DLD1 (cell line): Measurements from ENCODE around the gene LRRC18.

Experiments used
- in situ Hi-C: cut with HindIII; loops from 2 replicates; pipeline ENCODE4 v1.10.0; 2017; ENCODE audit warnings: low sequenced_read_pairs

The LRRC18 gene

DNA sequence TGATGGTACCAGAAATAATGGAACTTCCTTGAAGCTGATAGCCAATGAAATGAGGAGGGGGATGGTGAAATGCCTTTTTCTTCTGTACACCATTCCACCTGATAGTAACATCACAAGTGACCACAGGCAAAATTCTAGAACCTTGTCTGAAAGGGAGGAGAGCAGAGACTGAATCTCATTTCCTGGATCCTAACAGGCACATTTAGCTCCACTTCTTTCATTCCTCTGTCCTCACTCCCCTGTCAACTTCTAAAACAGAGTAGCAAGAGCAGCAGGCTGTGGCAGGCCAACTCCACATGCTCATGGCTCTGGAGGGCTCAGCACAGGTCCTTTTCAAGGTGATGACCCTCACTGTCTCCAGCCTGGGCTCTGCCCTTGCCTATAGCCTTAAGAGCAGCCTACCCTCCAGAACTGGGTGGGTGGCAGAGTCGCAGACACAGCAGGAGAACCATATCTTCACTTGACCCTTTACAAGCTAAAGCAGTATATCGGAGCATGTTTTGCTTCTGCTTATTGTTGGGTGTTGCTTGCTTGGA lies at the start of gene LRRC18:
Gene LRRC18, minus strand, starts transcription at position 51 of the 536 bp plus-strand sequence. CDS start 25,685 bp downstream, outside the sequence.
- in situ Hi-C loops: no loop called here

DNA sequence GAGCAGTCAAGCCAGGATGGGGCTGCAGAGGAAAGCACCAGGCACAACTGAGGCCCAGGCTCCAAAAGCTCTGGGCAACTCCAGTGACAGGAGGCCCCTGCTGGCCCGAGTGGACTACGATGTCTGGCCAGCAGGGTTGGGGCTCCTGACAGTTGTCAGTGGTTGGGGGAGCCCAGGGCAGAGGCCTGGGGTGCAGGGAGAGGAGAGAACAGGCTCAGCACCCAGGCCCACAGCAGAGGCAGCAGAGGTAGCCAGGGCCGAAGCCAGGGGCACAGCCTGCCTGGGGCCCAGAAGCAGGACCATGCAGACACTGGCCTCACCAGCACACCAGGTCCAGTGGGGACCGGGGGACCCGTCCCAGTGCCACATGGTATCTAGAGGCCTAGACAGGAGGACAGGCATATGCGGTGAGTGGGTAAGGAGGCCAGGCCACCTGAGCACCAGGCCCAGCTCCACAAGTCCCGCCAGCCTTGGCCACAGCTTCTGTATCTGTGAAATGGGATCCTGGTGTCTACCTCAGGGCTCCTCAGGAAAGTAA lies 46.0 kb upstream of the LRRC18 start:
- in situ Hi-C loops: no loop called here

DNA sequence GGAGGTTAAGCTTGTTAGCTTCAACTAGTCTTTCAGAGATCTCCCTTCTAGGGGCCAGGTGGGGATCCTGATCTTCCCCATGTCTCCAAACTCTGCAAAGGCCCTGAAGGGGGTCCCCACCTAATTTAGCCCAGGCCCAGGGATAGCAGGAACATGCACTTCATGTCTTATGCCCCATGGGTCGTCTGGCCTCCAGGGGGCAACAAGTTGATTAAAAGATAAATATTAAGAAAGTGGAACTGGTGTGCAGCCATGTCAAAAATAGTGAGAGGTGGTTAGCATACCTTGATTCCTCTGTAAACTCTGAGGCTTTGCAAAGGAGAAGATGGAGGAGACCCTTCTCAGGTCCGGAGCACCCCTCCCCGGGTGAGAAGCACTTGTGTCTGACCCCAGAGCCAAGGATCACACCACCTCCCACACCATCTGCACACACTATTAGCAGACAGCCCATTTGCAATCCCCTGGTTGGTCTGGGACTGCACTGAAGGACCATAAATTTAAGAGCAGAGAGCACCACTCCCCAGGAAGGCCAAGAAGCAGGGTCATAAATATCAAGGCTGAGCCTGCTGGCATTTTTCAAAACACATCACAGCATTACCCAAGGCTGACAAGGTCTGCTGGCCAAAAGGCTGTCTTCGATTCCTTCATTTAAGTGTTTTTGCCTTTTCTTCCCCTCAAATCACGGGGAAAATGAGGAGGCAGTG lies 44.2 kb upstream of the LRRC18 start:
- in situ Hi-C loops: no loop called here

DNA sequence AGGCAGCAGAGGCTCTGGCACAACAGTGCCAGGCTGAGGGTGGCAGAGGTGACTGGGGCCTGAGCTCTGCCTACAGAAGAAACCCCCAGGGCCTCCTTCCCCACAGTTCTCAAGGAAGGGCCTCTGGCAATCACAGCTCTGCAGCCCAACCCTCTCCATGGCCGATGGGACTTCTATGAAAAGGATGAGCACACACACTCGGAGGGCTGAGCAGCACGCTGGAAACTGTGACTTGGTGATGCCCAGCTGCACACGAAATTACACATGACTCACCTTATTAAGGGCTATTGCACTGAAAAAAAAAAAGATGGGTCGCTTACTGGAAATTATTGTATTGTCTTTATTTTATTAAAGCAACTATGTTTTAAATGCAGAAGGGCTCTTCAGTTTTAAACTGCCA lies 42.9 kb upstream of the LRRC18 start:
- in situ Hi-C loops: no loop called here

DNA sequence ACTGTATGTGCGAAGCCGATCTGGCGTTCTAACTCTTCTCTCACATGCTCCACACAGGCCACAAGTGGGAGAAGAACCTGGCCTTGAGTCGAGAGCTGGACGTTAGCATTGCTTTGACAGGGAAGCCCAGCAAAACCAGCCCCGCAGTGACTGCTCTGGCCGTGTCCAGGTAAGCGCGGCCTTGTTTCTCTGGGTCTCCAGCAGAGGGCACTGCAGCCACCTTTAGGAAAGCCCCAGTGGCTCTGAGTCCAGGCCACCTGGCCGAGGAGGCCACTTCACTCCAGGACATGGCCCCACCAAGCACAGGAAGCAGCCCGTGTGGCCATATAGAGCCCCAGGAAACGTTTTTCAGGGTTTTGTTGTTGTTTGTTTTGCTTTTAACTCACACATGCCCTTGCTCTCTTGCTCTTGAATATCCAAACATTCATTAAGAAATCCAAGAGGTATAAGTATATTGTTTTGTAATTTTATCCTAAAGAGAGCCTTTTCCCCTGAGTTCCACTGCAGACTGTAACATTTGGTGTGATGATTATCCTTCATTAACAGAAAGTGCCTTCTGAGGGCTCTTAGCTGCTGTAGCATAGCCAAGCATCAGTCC lies 41.8 kb upstream of the LRRC18 start:
- in situ Hi-C loops: no loop called here

DNA sequence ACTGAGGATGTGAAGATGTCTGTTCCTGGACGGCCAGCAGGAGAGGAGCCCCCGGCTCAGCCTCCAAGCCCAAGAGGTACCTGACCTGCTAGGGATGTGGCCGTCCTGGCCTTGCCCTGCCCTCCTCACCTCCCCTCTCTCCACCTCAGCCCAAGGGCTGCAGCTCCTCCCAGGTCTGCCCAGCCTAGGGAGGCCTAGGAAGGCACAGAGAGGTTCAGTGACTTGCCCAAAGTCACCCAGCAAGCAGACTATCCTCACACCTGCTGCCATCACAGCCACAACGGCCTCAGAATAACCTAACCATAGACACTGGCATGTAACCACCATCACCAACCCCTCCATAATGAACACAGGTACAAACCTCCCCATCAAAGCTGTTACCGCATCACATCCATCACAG lies 38.7 kb upstream of the LRRC18 start:
- in situ Hi-C loops: no loop called here

DNA sequence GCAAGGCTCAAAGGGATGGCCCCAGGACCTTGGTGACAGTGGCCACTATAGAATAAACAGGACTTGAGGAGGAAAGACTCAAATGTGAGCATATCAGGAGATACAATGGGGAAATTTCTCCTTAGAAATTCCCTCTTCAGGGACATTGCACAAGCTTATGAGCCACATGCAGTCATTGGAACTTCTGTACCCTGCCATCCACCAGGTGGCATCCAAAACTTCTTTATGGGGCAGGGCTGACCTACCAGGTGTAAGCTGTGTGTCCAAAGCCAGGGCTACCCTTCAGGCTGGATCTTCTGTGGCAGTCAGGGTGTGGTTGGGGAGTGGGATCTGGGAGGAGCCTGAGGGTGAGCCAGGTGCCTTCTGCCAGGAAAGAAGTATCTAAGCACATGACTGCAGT lies 36.6 kb upstream of the LRRC18 start:
- in situ Hi-C loops: no loop called here

DNA sequence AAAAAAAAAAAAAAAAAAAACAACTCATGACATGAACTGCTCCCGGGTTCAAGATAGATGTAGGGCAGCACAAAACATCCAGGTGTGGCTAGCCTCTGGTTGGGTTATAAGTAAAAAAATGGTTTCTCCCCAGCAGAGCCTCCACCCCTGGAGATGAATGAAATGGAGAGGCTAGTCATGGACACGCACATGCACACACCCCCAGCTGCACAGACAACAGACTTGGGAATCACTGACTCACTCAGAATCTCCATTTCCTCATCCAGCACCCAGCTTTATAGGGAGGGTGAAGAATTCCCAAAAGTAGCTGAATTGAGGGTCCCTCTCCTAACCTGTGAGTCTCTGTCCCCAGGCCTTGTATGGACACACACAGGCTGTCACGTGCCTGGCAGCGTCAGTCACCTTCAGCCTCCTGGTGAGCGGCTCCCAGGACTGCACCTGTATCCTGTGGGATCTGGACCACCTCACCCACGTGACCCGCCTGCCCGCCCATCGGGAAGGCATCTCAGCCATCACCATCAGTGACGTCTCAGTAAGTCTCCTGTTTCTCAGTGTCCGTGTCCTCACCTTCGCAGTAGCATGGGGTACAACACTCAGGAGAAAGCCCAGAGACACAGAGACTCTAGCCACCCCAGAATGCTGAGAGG lies 35.0 kb upstream of the LRRC18 start:
- in situ Hi-C loops: no loop called here

DNA sequence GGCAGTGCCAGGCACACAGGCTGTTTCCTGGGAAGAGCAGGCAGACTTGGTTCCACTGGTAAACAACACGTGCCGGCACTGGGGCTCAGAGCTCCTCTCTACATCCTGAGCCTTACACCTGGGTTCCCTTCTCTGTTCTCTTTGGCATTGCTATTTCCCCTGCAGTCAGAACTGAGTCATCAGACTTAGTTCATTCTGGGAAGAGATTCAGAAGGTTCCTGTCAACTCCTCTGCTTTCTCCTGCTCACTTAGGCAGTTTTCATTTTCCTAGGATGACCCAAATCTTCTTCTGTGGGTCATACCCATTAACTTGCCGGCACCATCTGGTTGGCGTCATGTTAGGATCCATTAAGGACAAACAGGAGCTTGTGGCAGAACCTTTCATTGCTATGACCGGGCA lies 33.4 kb upstream of the LRRC18 start:
- in situ Hi-C loops: no loop called here

DNA sequence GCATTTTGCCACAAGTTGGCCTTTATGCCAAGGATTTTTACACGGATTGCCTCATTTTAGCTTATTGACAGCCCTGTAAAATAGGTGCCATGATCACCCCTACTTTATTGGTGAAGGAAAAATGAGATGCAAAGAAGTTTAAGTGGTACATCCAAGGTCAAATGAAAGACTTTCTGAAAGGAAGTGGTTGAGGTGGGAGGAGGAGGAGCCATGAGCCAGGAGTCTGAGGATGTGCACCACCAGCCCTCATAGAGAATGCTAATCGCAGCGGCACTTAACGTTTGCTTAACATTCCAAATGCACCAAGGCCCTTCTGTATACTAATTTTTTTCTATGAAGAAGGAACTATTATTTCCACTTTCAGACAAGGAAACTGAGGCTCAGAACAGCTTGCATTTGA lies 31.0 kb upstream of the LRRC18 start:
- in situ Hi-C loops: no loop called here

DNA sequence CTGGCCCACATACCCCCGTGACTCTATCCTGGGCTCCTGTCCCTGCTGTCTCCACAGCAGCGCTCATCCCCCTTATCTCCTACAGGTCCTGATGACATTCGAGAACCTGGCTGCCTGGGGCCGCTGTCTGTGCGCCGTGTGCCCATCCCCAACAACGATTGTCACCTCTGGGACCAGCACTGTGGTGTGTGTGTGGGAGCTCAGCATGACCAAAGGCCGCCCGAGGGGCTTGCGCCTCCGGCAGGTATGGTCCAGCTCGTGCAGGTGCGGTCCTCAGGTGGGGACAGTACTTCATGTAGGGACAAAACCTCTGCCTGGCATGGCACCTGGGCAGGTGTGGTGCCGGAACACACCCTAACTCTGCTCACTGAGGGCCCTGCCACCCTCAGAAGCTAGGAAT lies 30.4 kb upstream of the LRRC18 start:
- in situ Hi-C loops: no loop called here

DNA sequence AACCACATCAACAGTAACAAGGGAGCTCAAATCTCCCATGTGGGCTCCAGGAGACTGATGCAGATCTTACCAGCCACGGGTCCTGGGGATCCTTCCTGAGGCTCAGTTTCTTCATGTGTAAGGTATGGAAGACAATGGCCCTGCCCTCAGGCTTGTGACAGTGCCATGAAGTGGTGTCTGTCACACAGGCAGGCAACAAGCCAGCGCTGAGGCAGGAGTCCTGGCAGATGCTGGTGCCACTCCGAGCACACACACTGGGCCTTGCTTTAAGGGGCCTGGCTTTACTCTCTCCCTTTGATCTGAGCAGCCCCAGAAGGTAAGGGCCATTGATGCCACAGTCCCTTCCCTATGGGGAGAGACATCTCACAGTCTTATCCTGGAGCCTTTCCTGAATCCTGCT lies 28.4 kb upstream of the LRRC18 start:
- in situ Hi-C loops: no loop called here

DNA sequence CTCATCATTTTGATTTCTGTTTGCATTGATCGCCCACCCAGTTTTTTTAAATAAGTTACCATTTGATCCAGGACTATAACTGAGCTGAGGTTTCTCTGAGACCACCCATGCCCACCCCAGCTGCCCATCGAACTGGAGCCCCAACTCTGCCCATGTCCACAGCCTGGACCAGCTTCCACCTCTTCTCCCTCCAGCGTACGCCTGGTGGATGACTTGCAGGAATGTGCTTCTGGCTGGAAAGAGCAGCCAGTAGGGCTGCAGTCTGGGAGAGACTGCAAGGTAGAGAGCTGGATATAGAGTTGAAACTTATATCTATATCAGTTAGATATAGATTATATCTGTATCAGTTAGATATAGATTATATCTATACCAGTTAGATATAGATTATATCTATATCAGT lies 25.8 kb upstream of the LRRC18 start:
- in situ Hi-C loops: no loop called here

DNA sequence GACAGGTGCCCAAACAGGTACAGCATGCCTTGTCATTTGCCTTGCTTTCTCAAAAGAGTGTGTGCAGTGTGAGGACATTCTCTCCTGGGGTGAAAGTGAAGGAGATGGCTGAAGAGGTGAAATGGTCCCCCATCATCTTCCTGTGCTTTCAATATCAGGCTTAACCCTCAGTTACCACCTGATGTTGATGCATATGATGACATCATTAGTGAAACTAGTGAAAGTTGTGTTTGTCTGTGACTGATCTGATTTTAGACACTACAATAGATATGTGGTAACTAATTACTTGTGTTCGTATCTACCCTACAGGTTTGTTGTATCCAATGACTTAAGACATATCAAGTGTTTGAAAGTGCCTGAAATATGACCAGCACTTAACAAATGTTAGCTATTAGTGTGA lies 24.4 kb upstream of the LRRC18 start:
- in situ Hi-C loops: no loop called here

DNA sequence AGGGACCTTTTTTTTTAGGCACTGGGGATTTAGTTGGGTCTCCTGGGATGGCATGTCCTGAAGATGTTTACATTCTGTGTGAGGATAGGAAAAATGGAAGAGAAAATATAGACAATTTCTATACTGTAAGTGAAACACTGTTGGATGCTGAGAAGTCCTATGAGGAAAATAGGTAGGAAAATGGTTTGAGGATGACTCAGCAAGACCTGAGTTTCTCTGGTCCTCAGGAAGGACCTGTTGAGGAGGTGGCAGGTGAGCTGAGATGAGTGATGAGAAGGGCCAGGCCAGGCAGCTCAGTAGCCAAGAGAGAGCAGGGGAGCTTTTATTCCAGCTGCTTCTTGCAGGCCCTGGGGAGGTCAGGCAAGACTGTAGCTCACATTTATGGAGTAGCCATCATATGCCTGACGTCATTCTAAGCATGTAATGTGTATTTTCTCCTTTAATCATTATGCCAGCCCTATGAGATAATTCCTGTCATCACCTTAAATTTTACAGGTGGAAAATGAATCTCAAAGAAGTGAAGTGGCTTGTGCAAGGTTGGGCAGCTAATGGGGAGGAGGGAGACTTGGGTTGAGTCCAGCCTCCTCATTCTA lies 19.1 kb upstream of the LRRC18 start:
- in situ Hi-C loops: no loop called here

DNA sequence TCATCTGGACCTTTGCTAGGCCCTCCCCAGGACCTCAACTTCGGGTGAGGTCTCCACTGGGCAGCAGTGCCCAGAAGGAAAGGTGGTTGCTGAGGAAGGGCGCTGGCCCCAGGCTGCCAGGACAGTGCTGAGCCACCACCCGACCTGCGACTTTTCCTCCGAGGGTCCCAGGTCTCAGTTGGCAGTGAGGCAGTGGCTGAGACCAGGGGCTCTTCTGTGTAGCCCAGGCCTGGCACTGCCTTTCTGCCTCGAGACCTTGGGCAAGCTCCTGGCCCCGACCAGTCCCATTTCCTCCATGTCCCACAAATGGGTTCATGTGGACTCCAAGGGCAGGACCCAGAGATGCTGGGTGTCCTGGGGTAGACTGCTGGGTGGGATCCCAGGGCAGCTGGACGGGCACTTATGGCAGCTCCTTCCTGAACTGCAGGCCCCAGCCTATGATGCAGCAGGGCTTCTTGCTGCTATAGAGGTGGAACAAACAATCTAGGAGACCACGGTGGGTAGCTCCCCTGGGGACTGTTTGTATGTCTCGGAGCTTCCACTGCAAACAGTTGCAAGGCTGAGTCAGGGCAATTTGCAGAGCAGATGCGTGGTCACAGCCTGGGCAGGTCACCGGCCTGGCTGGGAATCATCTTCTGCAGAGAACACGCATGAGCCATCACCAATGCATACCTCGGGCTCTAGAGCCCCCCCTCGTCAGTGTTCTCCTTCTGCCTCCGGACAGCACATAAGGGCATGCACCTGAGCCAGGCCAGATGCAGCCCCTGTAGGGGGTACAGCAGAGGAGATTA lies 17.9 kb upstream of the LRRC18 start:
- in situ Hi-C loops: no loop called here

DNA sequence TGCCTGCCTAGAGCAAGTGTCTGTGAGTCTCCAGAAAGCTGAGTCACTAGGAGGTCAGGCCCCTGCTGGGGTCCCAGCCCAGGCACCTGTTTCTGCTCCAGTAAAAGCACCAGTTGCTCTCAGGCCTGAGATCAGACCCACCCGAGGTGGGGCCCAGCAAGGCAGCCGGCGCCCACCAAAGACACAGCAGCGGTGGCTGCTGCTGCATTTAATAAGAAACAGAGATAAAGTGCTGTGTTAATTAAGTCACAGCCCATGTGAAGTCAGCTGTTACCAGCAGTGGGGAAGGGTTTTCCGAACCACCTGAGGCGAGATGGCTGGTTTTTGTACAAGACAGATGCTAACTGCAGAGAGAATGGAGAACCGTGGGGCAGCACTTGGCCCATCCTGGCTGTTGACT lies 12.1 kb upstream of the LRRC18 start:
- in situ Hi-C loops: no loop called here

DNA sequence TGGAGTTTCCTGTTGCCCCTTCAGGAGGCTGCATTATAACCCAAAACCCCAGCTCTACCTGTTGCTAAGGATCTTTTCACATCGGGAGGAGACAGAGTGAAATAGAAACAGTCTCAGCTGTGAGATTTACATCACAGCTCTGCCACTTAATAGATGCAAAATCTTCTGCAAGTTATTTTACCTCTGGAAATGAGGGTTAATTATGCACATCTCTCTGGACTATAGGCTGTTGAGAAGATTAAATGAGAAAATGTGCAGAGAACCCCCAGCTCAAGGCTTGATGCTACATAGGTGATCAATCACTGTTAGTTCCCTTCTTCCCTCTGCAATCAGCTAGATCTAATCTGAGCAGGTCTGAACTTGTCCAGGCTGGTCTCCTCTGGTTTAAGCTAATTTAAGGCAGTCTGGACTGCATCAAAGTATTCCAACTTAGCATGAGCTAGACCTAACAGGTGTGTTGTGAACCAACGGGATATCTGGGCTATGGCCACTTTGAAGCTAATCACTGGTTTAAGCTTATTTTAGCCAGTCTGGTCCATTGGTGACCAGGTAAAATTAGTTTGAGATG lies 8.9 kb upstream of the LRRC18 start:
- in situ Hi-C loops: no loop called here

DNA sequence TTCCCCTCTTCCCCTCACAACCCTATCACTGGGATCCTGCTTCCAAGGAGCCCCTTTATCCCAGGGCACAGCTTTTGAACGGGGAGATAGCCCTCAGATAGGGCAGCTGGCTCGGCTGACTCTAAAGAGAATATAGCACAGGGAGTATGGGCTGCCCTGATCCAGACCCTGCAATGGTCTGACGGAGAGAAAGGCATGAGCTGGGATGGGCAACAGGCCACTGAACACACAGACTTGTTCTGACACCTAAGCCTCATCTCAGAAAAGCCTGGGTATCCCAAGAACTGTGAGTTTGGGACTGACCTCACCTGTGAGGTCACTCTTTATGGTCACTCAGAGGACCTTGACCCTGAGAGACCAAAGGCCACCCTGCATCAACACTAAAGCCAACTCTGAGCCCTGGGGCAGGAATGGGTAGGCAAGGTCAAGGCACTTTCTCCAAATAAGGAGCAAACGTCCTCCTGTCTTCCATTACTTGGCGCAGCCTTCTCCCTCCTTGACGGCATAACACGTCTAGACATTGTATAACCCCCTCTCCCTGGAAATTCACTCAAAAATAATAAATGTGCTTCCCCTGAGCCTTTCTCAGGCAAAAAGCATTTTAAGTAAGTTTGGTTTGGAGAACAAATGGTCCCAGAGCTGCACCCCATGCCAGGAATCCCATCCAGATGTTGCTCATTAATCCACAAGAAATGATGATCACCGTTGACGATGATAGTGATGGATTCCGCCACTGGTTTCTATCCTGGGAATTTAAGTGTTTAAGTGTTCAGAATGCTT lies 8.2 kb upstream of the LRRC18 start:
- in situ Hi-C loops: no loop called here
